Smooth muscle cell (in vitro differentiated cells): ENCODE results near the gene PTPN21. TPM values are rescaled to one million over a fixed set of nuclear protein-coding genes. Genes with fewer than 3 reads are reported as not detected.

ENCODE experiments used
- DNase-seq: peaks from one replicate; lab custom pipeline; 2025; ENCODE audit not compliant: unreplicated experiment; lab: John Stamatoyannopoulos, UW
- H2AFZ ChIP-seq: fragments of 200-600 bp; sonication (generic); 2 replicates; pipeline ENCODE4 v1.6.0; 2016; ENCODE audit warnings: antibody characterized with exemption, low read depth, mild to moderate bottlenecking
- H3F3A ChIP-seq: fragments of 200-600 bp; sonication (generic); 2 replicates; pipeline ENCODE4 v1.6.0; 2017; ENCODE audit warnings: antibody characterized with exemption, low read depth
- H3K27ac ChIP-seq: fragments of 200-600 bp; sonication (generic); 2 replicates; pipeline ENCODE4 v1.5.1; 2016; ENCODE audit warnings: low read depth, mild to moderate bottlenecking
- H3K27me3 ChIP-seq: fragments of 200-600 bp; sonication (generic); 2 replicates; pipeline ENCODE4 v1.6.1; 2016; ENCODE audit warnings: low read depth, mild to moderate bottlenecking
- H3K36me3 ChIP-seq: fragments of 200-600 bp; sonication (generic); 2 replicates; pipeline ENCODE4 v1.5.1; 2016; ENCODE audit warnings: low read depth
- H3K4me1 ChIP-seq: fragments of 200-600 bp; sonication (generic); 2 replicates; pipeline ENCODE4 v1.5.1; 2016; ENCODE audit warnings: low read depth
- H3K4me2 ChIP-seq: fragments of 200-600 bp; sonication (generic); 2 replicates; pipeline ENCODE4 v1.6.0; 2016; ENCODE audit warnings: mild to moderate bottlenecking
- H3K4me3 ChIP-seq: fragments of 200-600 bp; sonication (generic); 2 replicates; pipeline ENCODE4 v1.5.1; 2016; ENCODE audit warnings: mild to moderate bottlenecking
- H3K79me2 ChIP-seq: fragments of 200-600 bp; sonication (generic); 2 replicates; pipeline ENCODE4 v1.6.0; 2016; ENCODE audit warnings: low read depth, mild to moderate bottlenecking
- H3K9ac ChIP-seq: fragments of 200-600 bp; sonication (generic); 2 replicates; pipeline ENCODE4 v1.6.0; 2016; ENCODE audit warnings: low read depth
- H3K9me3 ChIP-seq: fragments of 200-600 bp; sonication (generic); replicated peaks from 2 replicates; pipeline ENCODE4 v1.5.1; 2016; ENCODE audit warnings: low read depth
- H4K20me1 ChIP-seq: fragments of 200-600 bp; sonication (generic); 2 replicates; pipeline ENCODE4 v1.6.0; 2016; ENCODE audit warnings: low read depth
- CTCF ChIP-seq: fragments of 200-600 bp; sonication (generic); IDR thresholded peaks from 2 replicates; pipeline ENCODE4 v1.5.1; 2017; ENCODE audit warnings: borderline replicate concordance, mild to moderate bottlenecking, antibody characterized with exemption; ENCODE audit not compliant: insufficient read depth, poor library complexity, severe bottlenecking
- WGBS: methylation state at CpG from one replicate; pipeline ENCODE4 v1.1.7; 2016; ENCODE audit warnings: low lambda C conversion rate; 5-methylcytosine and 5-hydroxymethylcytosine counted together
- polyA plus RNA-seq: library from polyadenylated mRNA; unstranded; fragments of >200 nt; fragmentation: Nextera tagmentation; extraction: Ambion mirVana; gene quantifications from 2 replicates; pipeline ENCODE4 v1.2.1, GENCODE V29; 2016
- total RNA-seq: library from RNA; depleted of rRNA; stranded (reverse); fragments of >200 nt; gene quantifications from 2 replicates; pipeline ENCODE4 v1.2.3, GENCODE V29; 2014

The PTPN21 gene
- total and polyA plus RNA-seq, 2 experiments from 2014 or later: 8.1 to 12.2 TPM

- TF ChIP-seq CTCF: no peak
- H3K36me3 ChIP-seq: peaks cover 10% of the 10 kb centered on the region
- peak overlapping the region; percentile 92 for H3K9ac ChIP-seq
- peaks cover 46% of the 10 kb centered on the region for H3K79me2 ChIP-seq
- H3K4me1 ChIP-seq: peaks cover 13% of the 10 kb centered on the region
- peak overlapping the region; percentile 100 for H3K4me2 ChIP-seq
- no peak overlapping the region for H2AFZ ChIP-seq
- 29% methylated on average over 7 of the region's 7 CpGs for WGBS
- no peaks in the 10 kb centered on the region for H3F3A ChIP-seq
- H3K4me3 ChIP-seq: peak overlapping the region; percentile 100
- H4K20me1 ChIP-seq: peaks cover 35% of the 10 kb centered on the region
- H3K27ac ChIP-seq: peak overlapping the region; percentile 89
- H3K9me3 ChIP-seq: no peaks in the 10 kb centered on the region
- H3K27me3 ChIP-seq: no peaks in the 10 kb centered on the region
- no peak for DNase-seq
Measured at GRCh38 chr14:88563845-88564244, 9.0 kb upstream of the PTPN21 start.

DNA sequence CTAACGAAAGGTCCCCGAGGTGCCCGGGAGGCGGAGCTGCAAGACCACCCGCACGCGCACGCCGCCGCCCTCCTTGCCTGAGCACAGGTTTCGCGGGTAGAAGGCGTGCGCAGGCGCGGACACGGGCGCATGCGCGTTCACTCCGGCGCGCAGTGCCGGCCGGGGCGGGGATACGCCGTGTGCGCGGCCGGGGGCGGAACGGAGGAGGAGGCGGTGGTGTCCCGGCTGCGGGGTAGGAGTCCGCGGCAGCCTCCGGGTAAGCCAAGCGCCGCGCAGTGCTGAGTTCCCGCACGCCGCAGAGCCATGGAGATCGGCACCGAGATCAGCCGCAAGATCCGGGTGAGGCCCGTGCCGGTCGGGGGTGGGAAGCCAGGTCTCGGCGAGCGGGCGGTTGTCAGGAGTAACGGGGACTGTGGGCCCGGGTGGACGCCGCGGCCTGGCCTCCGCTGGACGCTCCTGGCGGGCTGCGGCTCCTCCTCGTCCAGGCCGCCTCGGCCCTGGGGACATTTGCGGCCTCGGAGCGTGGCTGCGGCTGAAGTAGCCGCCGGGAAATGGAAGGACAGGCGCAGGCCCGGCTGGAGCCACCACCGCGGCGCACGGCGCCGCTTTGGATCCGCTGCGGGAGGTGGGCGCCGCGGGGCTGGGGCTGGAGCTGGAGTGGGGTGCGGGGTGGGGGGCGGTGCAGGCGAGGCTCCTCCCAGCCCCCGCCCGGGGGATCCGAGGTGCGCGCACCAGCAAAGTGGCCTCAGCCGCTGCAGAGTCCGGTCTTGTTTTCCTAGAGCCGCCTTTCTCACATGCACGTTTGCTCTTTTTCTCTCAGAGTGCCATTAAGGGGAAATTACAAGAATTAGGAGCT lies 8.3 kb upstream of the PTPN21 start, which contains the start of gene ZC3H14:
ZC3H14 (plus strand) TSS at position 207 of the 856 bp plus-strand sequence; CDS start at position 304, 97 bp downstream.
- H3K79me2 ChIP-seq: peaks cover 46% of the 10 kb centered on the region
- no peak for TF ChIP-seq CTCF
- peak within 1 kb of the TSS; percentile 100 for H3K4me2 ChIP-seq
- H4K20me1 ChIP-seq: peaks cover 35% of the 10 kb centered on the region
- H3K9me3 ChIP-seq: no peaks in the 10 kb centered on the region
- 2% methylated on average over 81 of the region's 99 CpGs for WGBS
- peak within 1 kb of the TSS; percentile 100 for H3K4me3 ChIP-seq
- H2AFZ ChIP-seq: peak within 1 kb of the TSS; percentile 97
- peaks cover 4% of the 10 kb centered on the region for H3K36me3 ChIP-seq
- peaks cover 13% of the 10 kb centered on the region for H3K4me1 ChIP-seq
- DNase-seq: peak; percentile 86
- H3F3A ChIP-seq: no peaks in the 10 kb centered on the region
- no peaks in the 10 kb centered on the region for H3K27me3 ChIP-seq
- H3K9ac ChIP-seq: peak within 1 kb of the TSS; percentile 92
- H3K27ac ChIP-seq: peak within 1 kb of the TSS; percentile 89

- no peak overlapping the region for H3K27ac ChIP-seq
- peaks cover 40% of the 10 kb centered on the region for H3K79me2 ChIP-seq
- DNase-seq: no peak
- H2AFZ ChIP-seq: peak overlapping the region; percentile 97
- peak overlapping the region; percentile 100 for H3K4me3 ChIP-seq
- H3K27me3 ChIP-seq: no peaks in the 10 kb centered on the region
- 34% methylated on average over 5 of the region's 5 CpGs for WGBS
- no peaks in the 10 kb centered on the region for H3K9me3 ChIP-seq
- no peaks in the 10 kb centered on the region for H3K36me3 ChIP-seq
- H3K4me2 ChIP-seq: peak overlapping the region; percentile 100
- no peaks in the 10 kb centered on the region for H3F3A ChIP-seq
- peaks cover 33% of the 10 kb centered on the region for H4K20me1 ChIP-seq
- peak overlapping the region; percentile 92 for H3K9ac ChIP-seq
- TF ChIP-seq CTCF: no peak
- peaks cover 13% of the 10 kb centered on the region for H3K4me1 ChIP-seq
Measured at GRCh38 chr14:88562532-88562830, 7.7 kb upstream of the PTPN21 start.
